Fibroblast of upper back skin (primary cell): ENCODE results near the gene IGHMBP2.

Experiments used
- DNase-seq: peaks from one replicate; pipeline ENCODE4 v3.0.0-alpha.2; 2013

IGHMBP2 gene

GRCh38 chr11:68890490-68891231 lies 13.0 kb upstream of the IGHMBP2 start:
- DNase-seq, result peak; percentile 94

GRCh38 chr11:68891351-68891948 lies 12.2 kb upstream of the IGHMBP2 start:
- DNase-seq, result no peak

GRCh38 chr11:68892576-68892975 lies 11.1 kb upstream of the IGHMBP2 start:
- DNase-seq, result no peak

- DNase-seq, result no peak
Measured at GRCh38 chr11:68893282-68893681, 10.4 kb upstream of the IGHMBP2 start.

- DNase-seq, result no peak
Measured at GRCh38 chr11:68896171-68896959, 7.3 kb upstream of the IGHMBP2 start.

- no peak for DNase-seq
Measured at GRCh38 chr11:68897441-68897840, 6.2 kb upstream of the IGHMBP2 start.

- no peak for DNase-seq
Measured at GRCh38 chr11:68900835-68901381, 2.8 kb upstream of the IGHMBP2 start.

- peak; percentile 3 for DNase-seq
Measured at GRCh38 chr11:68904248-68904847, 657 bp downstream of the IGHMBP2 start.

GRCh38 chr11:68905421-68906360 lies 2.0 kb downstream of the IGHMBP2 start:
- no peak for DNase-seq

- no peak for DNase-seq
Measured at GRCh38 chr11:68908273-68908672, 4.6 kb downstream of the IGHMBP2 start.

- DNase-seq, result no peak
Measured at GRCh38 chr11:68910965-68911364, 7.3 kb downstream of the IGHMBP2 start.

- DNase-seq, result no peak
Measured at GRCh38 chr11:68911731-68912130, 8.0 kb downstream of the IGHMBP2 start.

- no peak for DNase-seq
Measured at GRCh38 chr11:68912254-68912653, 8.6 kb downstream of the IGHMBP2 start.

GRCh38 chr11:68913188-68913587 lies 9.5 kb downstream of the IGHMBP2 start:
- DNase-seq, result no peak

- DNase-seq, result no peak
Measured at GRCh38 chr11:68914761-68915160, 11.1 kb downstream of the IGHMBP2 start.

GRCh38 chr11:68916439-68916838 lies 12.7 kb downstream of the IGHMBP2 start:
- no peak for DNase-seq

GRCh38 chr11:68923614-68924013 lies 19.9 kb downstream of the IGHMBP2 start:
- no peak for DNase-seq

GRCh38 chr11:68924073-68924925 lies 20.6 kb downstream of the IGHMBP2 start:
- DNase-seq, result no peak

GRCh38 chr11:68925611-68926010 lies 21.9 kb downstream of the IGHMBP2 start:
- DNase-seq, result no peak

GRCh38 chr11:68927280-68928135 lies 23.8 kb downstream of the IGHMBP2 start:
- DNase-seq, result no peak
